GM10266 (cell line): Measurements from ENCODE around the gene MYLK2.
"Not testable (repeated sequence)": the region's sequence is repeated elsewhere in the genome, so short reads cannot be mapped to it uniquely, and the experiment has no call there.

ENCODE experiments used
- DNase-seq: peaks from one replicate; pipeline ENCODE4 v3.0.0; 2012; ENCODE audit errors: extremely low spot score
- TF ChIP-seq, protein P1 (sequence below): IDR thresholded peaks from 2 replicates; pipeline ENCODE4 v1.5.1; 2012; ENCODE audit warnings: mild to moderate bottlenecking, low read depth; ENCODE audit not compliant: control insufficient read depth, insufficient read depth; ENCODE audit errors: missing control alignments

Gene MYLK2

DNA sequence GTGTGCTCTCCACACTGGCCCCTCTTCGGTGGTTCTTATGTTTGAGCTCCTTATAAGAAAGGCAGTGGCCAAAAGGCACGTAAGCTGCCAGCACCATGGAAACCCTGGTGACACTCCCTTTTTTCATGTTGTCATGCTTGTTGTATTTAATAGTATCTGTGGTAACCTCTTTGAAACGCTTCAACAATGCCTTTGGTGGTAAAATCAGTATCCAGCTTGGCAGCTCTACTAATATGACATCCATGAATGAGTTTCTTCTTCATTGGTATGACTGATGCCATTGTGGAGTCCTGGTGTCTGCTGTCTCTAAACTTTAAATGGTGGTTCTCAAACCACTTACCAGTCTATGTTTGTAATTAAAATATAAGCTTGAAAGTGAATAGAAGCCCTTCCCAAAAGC is 10.7 kb upstream of the MYLK2 start:
- TF ChIP-seq, protein P1, sequence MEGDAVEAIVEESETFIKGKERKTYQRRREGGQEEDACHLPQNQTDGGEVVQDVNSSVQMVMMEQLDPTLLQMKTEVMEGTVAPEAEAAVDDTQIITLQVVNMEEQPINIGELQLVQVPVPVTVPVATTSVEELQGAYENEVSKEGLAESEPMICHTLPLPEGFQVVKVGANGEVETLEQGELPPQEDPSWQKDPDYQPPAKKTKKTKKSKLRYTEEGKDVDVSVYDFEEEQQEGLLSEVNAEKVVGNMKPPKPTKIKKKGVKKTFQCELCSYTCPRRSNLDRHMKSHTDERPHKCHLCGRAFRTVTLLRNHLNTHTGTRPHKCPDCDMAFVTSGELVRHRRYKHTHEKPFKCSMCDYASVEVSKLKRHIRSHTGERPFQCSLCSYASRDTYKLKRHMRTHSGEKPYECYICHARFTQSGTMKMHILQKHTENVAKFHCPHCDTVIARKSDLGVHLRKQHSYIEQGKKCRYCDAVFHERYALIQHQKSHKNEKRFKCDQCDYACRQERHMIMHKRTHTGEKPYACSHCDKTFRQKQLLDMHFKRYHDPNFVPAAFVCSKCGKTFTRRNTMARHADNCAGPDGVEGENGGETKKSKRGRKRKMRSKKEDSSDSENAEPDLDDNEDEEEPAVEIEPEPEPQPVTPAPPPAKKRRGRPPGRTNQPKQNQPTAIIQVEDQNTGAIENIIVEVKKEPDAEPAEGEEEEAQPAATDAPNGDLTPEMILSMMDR, result no peak
- no peak for DNase-seq

DNA sequence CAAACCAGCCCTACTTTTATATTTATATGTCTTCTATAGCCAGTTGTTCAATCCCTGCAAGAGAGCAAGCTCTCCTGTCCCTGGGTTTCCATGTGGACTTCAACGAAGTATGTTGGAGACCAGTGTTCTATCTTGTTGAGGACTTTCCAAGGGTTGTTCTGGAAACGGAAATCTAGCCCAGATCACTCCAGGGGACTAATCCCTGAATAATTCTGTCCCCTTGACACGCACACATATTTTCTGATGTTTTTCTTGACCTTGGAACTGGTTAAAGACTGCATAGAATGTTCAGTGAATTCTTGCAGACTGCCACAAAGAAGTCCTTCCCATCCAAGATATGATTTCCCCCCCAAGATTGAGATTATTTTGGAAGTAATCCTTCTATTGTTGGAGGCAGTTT is 9.5 kb upstream of the MYLK2 start:
- TF ChIP-seq, protein P1, result no peak
- no peak for DNase-seq

DNA sequence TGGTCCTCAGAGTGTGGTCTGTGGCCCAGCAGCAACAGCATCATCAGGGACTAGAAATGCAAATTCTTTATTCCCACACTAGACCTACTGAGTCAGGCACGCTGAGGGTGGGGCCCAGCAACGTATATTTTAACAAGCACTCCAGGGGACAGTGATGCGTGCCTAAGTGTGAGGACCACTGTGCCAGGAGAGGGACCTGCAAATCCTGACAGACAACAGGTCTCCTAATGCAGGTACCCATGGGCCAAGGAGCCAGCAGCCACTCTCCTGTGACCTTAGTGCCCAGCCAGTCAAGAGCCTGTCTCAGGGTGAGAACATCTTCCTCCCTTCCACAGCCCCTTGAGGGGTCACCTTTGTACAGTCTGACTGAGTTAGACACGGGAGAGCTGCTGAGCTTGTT is 8.0 kb upstream of the MYLK2 start:
- DNase-seq, result no peak
- TF ChIP-seq, protein P1, result no peak

DNA sequence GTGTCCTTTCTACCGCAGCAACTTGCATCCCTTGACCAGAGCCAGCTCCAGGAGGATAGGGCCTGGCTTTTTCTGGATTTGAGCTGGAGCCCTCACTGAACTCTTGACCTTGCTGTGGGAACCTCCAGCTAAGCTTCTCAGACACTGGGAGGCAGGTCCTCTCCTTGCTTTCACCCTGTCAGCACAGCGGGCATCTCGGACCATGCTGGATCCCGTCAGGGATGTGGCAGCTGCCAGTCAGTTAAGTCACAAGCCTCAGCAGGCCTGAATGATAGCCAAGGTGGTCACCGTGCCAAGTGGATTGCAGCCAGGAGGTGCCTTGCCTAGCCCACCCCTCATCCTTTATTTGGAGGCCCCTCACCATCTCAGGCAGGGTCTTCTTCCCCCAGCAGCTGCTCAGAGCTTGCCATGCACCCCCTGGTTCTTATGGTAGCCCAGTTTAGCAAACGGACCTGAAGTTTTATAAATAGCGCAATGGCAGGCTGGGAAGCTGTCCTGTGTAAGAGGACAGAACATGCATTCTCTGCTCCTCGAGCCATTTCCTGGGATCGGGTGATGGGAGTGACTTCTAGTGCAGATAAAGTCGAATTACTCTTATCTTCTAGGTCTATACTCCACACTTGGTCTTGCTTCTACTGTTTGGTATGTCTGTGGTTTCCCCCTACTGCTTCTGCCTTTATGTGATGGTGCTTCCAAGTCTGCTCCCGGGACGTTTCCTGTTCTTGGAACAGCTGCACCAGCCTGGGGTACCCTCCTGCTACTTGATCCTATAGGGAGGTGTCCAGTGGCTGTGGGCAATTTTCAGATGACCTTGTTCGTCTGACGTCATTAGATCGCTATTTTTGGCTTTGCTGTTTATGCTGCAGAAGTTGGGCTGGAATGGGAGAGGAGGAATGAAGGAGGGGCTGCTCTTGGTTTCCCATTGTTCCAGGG is 7.1 kb upstream of the MYLK2 start:
- TF ChIP-seq, protein P1, result no peak
- DNase-seq, result no peak

DNA sequence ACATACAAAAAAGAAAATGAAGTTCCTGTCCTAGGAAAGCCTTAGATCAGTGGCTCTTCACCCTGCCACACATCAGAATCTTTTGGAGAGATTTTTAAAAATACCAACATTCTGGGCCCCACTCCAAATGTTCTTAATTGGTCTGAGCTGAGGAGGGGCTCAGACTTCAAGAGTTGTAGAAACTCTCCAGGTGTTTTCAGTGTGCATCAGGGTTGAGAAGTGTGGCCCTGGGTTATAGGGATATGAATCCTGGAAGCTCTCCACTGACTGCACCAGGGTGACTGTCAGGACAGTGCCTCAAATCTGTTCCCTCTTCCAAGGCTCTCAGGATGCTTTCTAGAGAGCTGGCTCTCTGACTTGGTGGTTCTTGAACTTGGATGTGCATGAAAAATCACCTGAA is 5.5 kb upstream of the MYLK2 start:
- DNase-seq, result no peak
- TF ChIP-seq, protein P1, result no peak

DNA sequence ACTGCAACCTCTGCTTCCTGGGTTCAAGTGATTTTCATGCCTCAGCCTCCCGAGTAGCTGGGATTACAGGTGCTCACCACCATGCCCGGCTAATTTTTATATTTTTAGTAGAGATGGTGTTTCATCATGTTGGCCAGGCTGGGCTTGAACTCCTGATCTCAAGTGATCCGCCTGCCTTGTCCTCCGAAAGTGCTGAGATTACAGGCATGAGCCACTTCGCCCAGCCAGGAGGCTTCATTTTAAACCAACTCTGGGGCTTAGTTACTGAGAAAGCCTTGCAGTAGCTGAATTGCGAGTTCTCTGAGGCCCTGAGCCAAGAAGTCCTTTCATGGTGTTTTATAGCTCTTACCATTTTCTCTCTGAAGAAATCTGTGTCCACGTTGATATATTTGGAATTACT is 5.0 kb upstream of the MYLK2 start:
- DNase-seq, result not testable (repeated sequence)

DNA sequence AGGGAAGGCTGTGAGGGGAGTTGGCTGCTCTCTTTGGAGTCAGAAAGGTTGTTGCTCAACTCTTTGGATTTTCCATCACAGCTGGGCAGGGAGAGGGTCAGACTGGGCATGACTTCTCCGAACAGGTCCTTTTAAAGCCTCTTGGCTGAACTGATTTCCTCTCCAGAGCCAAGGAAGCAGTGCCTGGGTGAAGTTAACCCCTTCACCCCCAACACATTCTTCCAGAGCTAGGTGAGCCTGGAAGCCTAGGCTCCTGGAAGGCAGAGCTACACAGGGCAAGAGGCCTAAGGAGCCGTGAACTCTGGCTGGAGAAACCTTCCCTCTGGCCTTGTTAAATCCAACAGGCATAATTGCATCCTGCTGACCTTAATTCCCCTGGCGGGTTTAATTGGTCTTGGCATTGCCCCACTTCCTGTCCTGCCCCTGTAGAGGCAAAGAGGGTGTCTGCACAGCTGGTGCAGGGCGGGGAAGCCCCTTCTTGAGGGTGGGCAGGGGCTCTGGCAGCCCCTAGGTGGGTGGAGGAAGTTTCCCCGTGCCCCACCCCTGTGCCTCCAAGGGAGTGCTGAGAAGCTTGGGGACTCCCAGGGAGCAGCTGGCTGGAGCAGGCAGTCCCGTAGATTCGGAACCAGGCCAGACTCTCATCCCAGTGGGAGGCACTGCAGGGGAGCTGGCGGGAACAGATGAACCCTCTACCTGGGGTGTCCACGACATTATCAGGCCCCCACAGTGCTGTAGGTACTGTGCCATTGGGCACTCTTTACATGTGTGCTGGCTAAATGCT is 3.6 kb upstream of the MYLK2 start:
- TF ChIP-seq, protein P1, result no peak
- DNase-seq, result no peak
